ENCODE measurements around the gene SEZ6L2. TPM values are rescaled to one million over a fixed set of nuclear protein-coding genes. Genes with fewer than 3 reads are reported as not detected.

The SEZ6L2 gene
- total and polyA plus RNA-seq, 2 of the 13 experiments (the other 11 are each of a cell fraction or from before 2014, with no cell fraction given): 14.9 to 16.9 TPM

GRCh38 chr16:29925781-29926710 is 26.7 kb upstream of the SEZ6L2 start, which contains the start of gene KCTD13 (continued):
- TF ChIP-seq STAG1 (CRISPR knock-in tag; IDR thresholded peaks at IDR 0.05): no peak; the same call in none of the 2 replicates
- no peak for TF ChIP-seq ZNF83 (CRISPR knock-in tag; IDR thresholded peaks at IDR 0.05; ENCODE audit: borderline replicate concordance)
- TF ChIP-seq CHD4 (IDR thresholded peaks at IDR 0.05; ENCODE audit: borderline replicate concordance, low read length): no peak
- TF ChIP-seq THAP9 (CRISPR knock-in tag; IDR thresholded peaks at IDR 0.05; ENCODE audit: borderline replicate concordance): peak; percentile 86
- no peak for TF ChIP-seq ZNF280D (CRISPR knock-in tag; IDR thresholded peaks at IDR 0.05)
- TF ChIP-seq MED13 (CRISPR knock-in tag; IDR thresholded peaks at IDR 0.05): peak; percentile 88
- peak; percentile 64; the same call in 1 of the 2 replicates for TF ChIP-seq GATAD1 (CRISPR knock-in tag; IDR thresholded peaks at IDR 0.05)
- TF ChIP-seq HMG20A (CRISPR knock-in tag; IDR thresholded peaks at IDR 0.05; ENCODE audit: borderline replicate concordance): no peak
- no peak for TF ChIP-seq GTF2F1 (IDR thresholded peaks at IDR 0.05; ENCODE audit: low read length)
- TF ChIP-seq DR1 (CRISPR knock-in tag; IDR thresholded peaks at IDR 0.05): peak; percentile 69; the same call in 1 of the 2 replicates
- no peak for TF ChIP-seq TRIM22 (IDR thresholded peaks at IDR 0.05)
- TF ChIP-seq ZNF10 (CRISPR knock-in tag; IDR thresholded peaks at IDR 0.05; ENCODE audit: borderline replicate concordance, low read depth): peak; percentile 69; the same call in 1 of the 2 replicates
- 0 out of 2 replicates have a peak, but pooled peaks have one; percentile 86 for TF ChIP-seq TERF1 (CRISPR knock-in tag; IDR thresholded peaks at IDR 0.05)
- TF ChIP-seq TFE3 (CRISPR knock-in tag; IDR thresholded peaks at IDR 0.05): no peak; the same call in 1 of the 2 replicates
- TF ChIP-seq ZBTB42 (CRISPR knock-in tag; IDR thresholded peaks at IDR 0.05): peak; percentile 54
- TF ChIP-seq ZNF546 (CRISPR knock-in tag; conservative IDR thresholded peaks at IDR 0.05): peak; percentile 90; the same call in 1 of the 2 replicates

All from HepG2 (cell line).